ENCODE results near the gene VPS54.
"Not testable (repeated sequence)": the region's sequence is repeated elsewhere in the genome, so short reads cannot be mapped to it uniquely, and the experiment has no call there.

Gene VPS54

DNA sequence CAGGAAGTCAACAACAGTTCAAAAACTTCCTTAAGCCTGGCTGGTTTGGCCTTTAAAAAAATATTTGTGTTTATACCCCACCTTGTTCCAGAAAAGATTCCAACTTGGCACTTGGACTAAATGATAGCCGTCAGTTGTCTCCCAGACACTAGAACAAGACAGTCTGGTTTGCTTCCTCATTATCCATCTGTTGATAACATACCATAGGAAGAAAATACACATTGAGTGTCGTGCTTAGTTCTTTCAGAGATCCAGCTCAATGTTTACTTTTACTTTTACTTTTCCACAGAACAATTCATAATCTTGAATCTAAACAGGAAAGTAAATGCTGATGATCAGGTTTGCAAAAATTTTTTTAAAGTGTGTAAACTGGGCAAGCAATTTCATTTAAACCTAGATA lies 2.4 kb upstream of the VPS54 start:
- DNase-seq (ENCODE audit: low read depth), result no peak

GRCh38 chr2:64019975-64020528 lies 824 bp upstream of the VPS54 start:
- no peak for DNase-seq (ENCODE audit: low read depth)

GRCh38 chr2:64018701-64019082 lies 536 bp downstream of the VPS54 start:
- DNase-seq (ENCODE audit: low read depth), result no peak

- DNase-seq (ENCODE audit: low read depth), result no peak
Measured at GRCh38 chr2:64017811-64018700, 1.2 kb downstream of the VPS54 start.

- DNase-seq (ENCODE audit: low read depth), result no peak
Measured at GRCh38 chr2:64015898-64016297, 3.3 kb downstream of the VPS54 start.

DNA sequence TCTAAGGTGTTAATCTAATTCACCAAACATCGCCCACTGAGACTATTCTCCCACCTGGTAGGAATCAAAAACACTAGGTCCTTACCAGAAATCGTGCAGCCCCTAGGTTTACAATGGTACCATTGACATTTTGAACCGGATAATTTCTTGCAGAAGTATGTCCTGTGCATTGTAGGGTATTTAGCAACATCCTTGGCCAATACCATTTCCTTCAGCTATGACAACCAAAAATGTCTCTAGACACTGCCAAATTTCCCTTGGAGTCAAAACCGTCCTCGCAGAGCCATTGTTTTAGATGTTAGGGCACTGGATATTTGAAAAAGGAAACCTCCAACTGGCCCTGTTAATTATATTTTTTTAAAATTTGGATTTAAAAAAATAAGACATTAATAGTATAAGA lies 3.8 kb downstream of the VPS54 start:
- no peak for DNase-seq (ENCODE audit: low read depth)

DNA sequence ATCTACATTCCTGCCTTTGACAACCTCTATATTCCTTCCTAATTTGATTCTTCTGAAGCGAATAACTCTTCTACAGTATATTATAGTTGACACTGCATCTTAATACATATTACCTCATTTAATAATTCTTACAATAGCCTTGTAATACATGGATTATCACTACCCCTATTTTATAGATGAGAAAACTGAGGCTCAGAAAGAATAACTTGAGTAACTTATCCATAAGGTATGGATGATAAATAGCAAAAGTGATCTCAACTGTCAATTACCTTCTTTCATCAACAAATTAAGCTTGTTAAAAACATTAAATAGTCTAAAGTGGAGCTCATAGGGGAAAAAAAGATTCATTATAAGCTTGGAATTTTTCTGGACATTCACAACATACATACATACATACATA lies 4.6 kb downstream of the VPS54 start:
- DNase-seq (ENCODE audit: low read depth), result no peak

GRCh38 chr2:64013053-64013452 lies 6.2 kb downstream of the VPS54 start:
- no peak for DNase-seq (ENCODE audit: low read depth)

DNA sequence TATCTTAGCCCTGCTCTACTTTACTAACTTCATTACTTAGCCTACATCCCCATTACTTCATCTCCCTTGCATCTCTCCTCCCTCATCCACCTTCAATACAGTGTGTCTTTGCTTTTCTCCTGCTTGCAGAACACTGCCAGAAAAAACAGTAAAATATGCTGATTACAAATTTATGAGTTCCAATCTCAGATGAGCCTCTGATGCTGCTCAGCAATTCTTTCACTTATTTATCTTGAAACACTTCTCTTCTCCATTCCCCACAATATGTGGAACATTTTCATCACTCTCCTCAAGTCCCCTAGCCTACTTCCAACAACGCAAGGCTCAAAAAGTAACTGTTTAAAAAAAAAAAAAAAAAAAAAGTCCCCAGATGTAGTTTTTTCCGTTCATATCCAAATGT lies 7.1 kb downstream of the VPS54 start:
- no peak for DNase-seq (ENCODE audit: low read depth)

DNA sequence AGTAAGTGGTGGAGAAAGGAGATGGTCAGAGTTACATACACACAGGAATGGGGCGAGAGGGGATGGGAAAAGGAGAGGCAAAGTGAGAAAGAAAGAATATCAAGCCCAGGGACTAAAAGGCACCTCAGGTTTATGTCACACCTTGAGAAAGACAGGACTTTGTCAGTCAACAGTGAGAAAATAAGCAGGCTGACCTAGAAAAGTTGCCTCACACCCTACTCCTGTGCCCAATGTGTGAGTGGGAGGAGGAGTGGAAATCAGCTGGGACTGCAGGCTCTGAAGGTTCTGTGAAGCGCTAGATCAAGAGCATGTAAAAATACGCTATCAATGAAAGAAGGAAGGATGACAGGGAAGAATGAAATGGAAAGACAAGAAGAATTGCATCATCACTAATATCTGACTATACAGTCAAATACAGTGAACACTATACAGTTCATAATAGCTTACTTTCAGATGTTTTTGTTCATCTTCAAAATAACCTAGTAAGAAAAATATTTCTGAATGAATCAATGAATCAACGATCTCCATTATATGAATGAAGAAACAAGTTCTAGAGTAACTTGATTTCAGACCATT lies 10.7 kb downstream of the VPS54 start:
- no peak for DNase-seq (ENCODE audit: low read depth)

GRCh38 chr2:64007924-64008323 lies 11.3 kb downstream of the VPS54 start:
- no peak for DNase-seq (ENCODE audit: low read depth)

GRCh38 chr2:64005707-64006356 lies 13.4 kb downstream of the VPS54 start:
- DNase-seq (ENCODE audit: low read depth), result no peak

- no peak for DNase-seq (ENCODE audit: low read depth)
Measured at GRCh38 chr2:64003239-64003638, 16.0 kb downstream of the VPS54 start.

- DNase-seq (ENCODE audit: low read depth), result no peak
Measured at GRCh38 chr2:64001382-64002101, 17.7 kb downstream of the VPS54 start.

- no peak for DNase-seq (ENCODE audit: low read depth)
Measured at GRCh38 chr2:64000630-64001381, 18.4 kb downstream of the VPS54 start.

GRCh38 chr2:63999049-63999448 lies 20.2 kb downstream of the VPS54 start:
- no peak for DNase-seq (ENCODE audit: low read depth)

GRCh38 chr2:63996582-63997198 lies 22.5 kb downstream of the VPS54 start:
- DNase-seq (ENCODE audit: low read depth), result not testable (repeated sequence)

- DNase-seq (ENCODE audit: low read depth), result not testable (repeated sequence)
Measured at GRCh38 chr2:63994329-63995070, 24.7 kb downstream of the VPS54 start.

DNA sequence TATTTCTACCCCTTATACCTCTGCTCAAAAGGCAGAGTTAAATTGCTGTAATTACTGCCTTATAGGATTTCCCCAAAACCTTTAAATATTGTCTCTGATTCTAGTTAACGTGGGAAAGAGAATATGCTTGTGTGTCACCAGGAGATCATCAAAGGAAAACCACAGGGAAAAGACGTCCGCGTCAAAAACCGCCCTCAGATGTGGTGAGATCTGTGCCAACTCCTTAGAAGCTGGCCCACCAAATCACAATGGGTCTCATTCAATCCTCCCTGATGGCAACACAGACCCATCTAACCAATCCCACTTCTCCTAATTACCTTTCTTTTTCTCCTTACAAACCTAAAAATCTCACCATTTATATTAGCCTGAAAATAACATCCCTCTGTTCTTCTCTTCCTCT lies 25.4 kb downstream of the VPS54 start:
- no peak for DNase-seq (ENCODE audit: low read depth)

- not testable (repeated sequence) for DNase-seq (ENCODE audit: low read depth)
Measured at GRCh38 chr2:63993130-63993584, 26.1 kb downstream of the VPS54 start.
